Suprapubic skin (tissue), 3 donors: ENCODE measurements around the gene TRA2B.

Experiments
- EP300 ChIP-seq: sonication (generic); formaldehyde crosslinking; IDR thresholded peaks from one replicate; pipeline ENCODE4 v1.6.1; 2017; ENCODE audit warnings: antibody characterized with exemption
- TF ChIP-seq, protein P1 (sequence below), 2 donors: fragments of 200-600 bp in 1 of 2; fragments of 450-650 bp in 1 of 2; sonication (generic) in 1 of 2; IDR thresholded peaks; one replicate each; pipeline ENCODE4 v1.5.1; 2016 to 2019; ENCODE audit warnings: antibody characterized with exemption in 2 of 2, mild to moderate bottlenecking in 1 of 2, moderate library complexity in 1 of 2

DNA sequence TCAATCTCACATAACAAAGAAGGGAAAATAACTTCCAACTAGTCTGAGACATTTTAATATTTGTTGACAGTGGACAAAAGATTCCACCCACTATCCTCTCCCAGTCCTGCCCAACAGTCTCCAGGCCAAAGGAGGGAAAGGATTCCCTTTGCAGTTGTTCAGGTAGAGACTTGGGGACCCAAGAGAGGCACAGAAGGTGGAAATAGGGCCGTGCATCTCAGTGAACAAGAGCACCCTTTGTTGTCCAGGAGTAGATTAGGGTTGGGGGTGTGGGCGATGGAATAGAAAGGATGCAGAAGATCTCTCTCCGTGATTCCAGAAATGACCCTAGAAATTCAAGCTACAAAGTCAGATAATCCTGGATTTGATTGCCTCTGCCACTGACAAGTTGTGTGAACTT lies 44.8 kb upstream of the TRA2B start:
- TF ChIP-seq EP300: no peak
- TF ChIP-seq, protein P1, sequence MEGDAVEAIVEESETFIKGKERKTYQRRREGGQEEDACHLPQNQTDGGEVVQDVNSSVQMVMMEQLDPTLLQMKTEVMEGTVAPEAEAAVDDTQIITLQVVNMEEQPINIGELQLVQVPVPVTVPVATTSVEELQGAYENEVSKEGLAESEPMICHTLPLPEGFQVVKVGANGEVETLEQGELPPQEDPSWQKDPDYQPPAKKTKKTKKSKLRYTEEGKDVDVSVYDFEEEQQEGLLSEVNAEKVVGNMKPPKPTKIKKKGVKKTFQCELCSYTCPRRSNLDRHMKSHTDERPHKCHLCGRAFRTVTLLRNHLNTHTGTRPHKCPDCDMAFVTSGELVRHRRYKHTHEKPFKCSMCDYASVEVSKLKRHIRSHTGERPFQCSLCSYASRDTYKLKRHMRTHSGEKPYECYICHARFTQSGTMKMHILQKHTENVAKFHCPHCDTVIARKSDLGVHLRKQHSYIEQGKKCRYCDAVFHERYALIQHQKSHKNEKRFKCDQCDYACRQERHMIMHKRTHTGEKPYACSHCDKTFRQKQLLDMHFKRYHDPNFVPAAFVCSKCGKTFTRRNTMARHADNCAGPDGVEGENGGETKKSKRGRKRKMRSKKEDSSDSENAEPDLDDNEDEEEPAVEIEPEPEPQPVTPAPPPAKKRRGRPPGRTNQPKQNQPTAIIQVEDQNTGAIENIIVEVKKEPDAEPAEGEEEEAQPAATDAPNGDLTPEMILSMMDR (IDR thresholded peaks at IDR 0.05): no peak
